SK-N-MC (cell line): ENCODE data around the gene MEIG1.

ENCODE experiments used
- DNase-seq: peaks from one replicate; pipeline ENCODE4 v3.0.0-alpha.2; 2011; ENCODE audit warnings: low read depth, low spot score
- H3K27ac ChIP-seq: fragments of 200-600 bp; sonication (generic); 2 replicates; pipeline ENCODE4 v1.5.1; 2016; ENCODE audit warnings: mixed run types
- H3K36me3 ChIP-seq: fragments of 200-600 bp; sonication (generic); 2 replicates; pipeline ENCODE4 v1.6.1; 2017; ENCODE audit warnings: antibody characterized with exemption, low read length, mixed read lengths; ENCODE audit not compliant: insufficient read depth
- H3K4me3 ChIP-seq: fragments of 200-600 bp; sonication (generic); 2 replicates; pipeline ENCODE4 v1.5.1; 2016
- H3K9ac ChIP-seq: fragments of 200-600 bp; sonication (generic); 2 replicates; pipeline ENCODE4 v1.8.0; 2017; ENCODE audit warnings: mixed run types, mixed read lengths; ENCODE audit not compliant: insufficient read length
- H3K9me3 ChIP-seq: fragments of 200-600 bp; sonication (generic); 2 replicates; pipeline ENCODE4 v1.6.1; 2017; ENCODE audit warnings: low read depth, mild to moderate bottlenecking, antibody characterized with exemption, low read length, moderate library complexity, mixed read lengths
- EZH2 ChIP-seq: fragments of 200-600 bp; sonication (generic); IDR thresholded peaks from one replicate; pipeline ENCODE4 v1.6.1; 2017; ENCODE audit warnings: antibody characterized with exemption
- FOXP2 ChIP-seq: optimal IDR thresholded peaks from 2 replicates; pipeline ENCODE3; 2011; ENCODE audit warnings: mild to moderate bottlenecking, moderate library complexity; ENCODE audit not compliant: insufficient read depth; ENCODE audit errors: extremely low read length, control extremely low read depth
- POLR2AphosphoS5 ChIP-seq: IDR thresholded peaks from 2 replicates; pipeline ENCODE4 v1.6.1; 2012; ENCODE audit warnings: mild to moderate bottlenecking, low read depth, low read length, borderline replicate concordance

MEIG1 gene, protein sequence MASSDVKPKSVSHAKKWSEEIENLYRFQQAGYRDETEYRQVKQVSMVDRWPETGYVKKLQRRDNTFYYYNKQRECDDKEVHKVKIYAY

DNA sequence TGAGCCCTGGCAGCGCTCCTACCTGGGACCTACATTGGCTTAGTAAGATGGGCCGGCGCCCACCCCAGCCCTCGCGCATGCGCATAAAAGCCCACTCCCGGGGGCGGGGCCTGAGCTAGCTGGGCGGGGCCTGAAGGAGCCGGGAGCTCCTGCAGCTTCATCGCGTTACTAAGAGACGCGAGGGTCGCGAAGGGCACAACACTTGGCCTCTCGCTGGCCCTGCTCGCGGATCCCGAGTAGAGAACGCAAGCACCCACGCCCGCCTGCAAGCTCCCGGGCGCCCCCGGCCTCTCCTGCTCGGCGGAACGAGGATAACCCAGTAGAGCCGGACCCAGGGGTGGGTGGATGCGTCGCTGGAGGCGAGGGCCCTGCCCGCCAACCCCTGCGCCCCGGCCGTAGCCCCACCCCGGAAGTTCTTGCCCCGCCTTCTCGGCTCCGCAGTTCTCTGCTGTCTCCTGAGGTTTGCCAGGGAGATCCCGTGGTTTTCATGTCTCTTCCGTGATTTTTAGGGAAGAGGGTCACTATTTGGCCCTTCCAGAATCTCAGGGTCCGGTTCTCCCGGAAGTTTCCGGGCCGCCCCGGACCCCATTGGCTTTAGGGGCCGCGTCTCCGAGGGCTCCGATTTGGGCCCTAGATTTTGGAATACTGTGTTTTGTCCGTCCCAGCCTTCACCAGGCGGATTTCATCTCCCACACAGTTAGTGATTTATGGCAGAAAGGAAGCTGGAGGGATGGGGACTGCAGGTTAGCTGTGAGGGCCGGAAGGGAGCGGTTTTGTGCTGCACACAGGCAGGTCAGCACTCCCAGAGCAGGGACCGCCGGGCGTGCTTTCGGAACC lies at the start of gene MEIG1:
MEIG1 (plus strand) TSS at position 168 of the 837 bp plus-strand sequence. CDS start 7,081 bp downstream, outside the sequence.
- TF ChIP-seq POLR2AphosphoS5 (no peak; the same call in none of the 2 replicates), EZH2 (no peak), FOXP2 (no peak)
- H3K4me3 ChIP-seq = peak within 1 kb of the TSS; percentile 85
- H3K27ac ChIP-seq = peak within 1 kb of the TSS; percentile 94
- no peaks in the 10 kb centered on the region for H3K9me3 ChIP-seq
- H3K36me3 ChIP-seq = no peaks in the 10 kb centered on the region
- no peak for DNase-seq
- H3K9ac ChIP-seq = peak within 1 kb of the TSS; percentile 94

DNA sequence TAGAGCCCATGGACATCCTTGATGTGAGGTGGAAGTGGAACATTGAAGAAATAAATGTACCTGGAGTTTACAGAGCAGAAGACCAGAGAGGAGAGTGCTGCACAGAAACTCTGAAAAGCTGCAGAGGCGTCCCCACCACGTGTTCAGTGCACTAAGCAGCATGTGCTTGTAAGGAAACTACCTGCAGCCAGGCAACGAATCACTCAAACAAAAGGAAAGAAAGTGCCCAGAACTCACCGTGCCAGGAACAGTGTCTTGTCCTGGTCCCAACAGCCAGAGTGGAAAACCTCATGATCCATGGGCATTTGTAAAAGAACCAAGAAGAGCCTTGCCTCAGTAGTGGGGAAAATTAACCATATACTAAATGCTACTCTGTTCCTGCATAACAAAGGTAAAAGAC lies 48.2 kb upstream of the MEIG1 start:
- Histone ChIP-seq H3K9ac (no peak overlapping the region), H3K4me3 (no peak overlapping the region), H3K27ac (no peak overlapping the region), H3K9me3 (no peaks in the 10 kb centered on the region), H3K36me3 (peaks cover 62% of the 10 kb centered on the region)
- no peak for TF ChIP-seq FOXP2
- TF ChIP-seq EZH2 = no peak
- no peak for TF ChIP-seq POLR2AphosphoS5
- no peak for DNase-seq

GRCh38 chr10:14911801-14912200 lies 47.4 kb upstream of the MEIG1 start:
- no peak overlapping the region for H3K4me3 ChIP-seq
- H3K9me3 ChIP-seq = no peaks in the 10 kb centered on the region
- H3K36me3 ChIP-seq = peaks cover 61% of the 10 kb centered on the region
- H3K9ac ChIP-seq = no peak overlapping the region
- DNase-seq = no peak
- TF ChIP-seq EZH2 = no peak
- no peak for TF ChIP-seq FOXP2
- H3K27ac ChIP-seq = no peak overlapping the region

DNA sequence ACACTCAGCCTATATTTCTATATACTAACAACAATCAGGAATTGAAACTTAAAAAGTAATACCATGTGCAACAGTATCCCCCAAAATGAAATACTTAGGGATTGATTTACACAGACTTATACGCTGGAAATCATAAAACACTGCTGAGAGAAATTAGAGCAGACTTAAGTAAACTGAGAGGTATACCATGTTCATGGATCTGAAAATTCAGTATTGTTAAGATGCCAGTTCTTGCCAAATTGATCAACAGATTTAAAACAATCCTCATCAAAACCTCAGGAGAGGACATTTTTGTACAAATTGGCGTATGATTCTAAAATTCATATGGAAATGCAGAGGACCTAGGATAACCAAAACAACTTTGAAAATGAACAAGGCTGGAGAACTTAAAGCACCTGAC lies 42.6 kb upstream of the MEIG1 start:
- H3K27ac ChIP-seq = no peak overlapping the region
- peaks cover 48% of the 10 kb centered on the region for H3K36me3 ChIP-seq
- no peak for TF ChIP-seq FOXP2
- TF ChIP-seq EZH2 = no peak
- no peak for TF ChIP-seq POLR2AphosphoS5
- H3K4me3 ChIP-seq = no peak overlapping the region
- H3K9me3 ChIP-seq = no peaks in the 10 kb centered on the region
- DNase-seq = no peak
- no peak overlapping the region for H3K9ac ChIP-seq

DNA sequence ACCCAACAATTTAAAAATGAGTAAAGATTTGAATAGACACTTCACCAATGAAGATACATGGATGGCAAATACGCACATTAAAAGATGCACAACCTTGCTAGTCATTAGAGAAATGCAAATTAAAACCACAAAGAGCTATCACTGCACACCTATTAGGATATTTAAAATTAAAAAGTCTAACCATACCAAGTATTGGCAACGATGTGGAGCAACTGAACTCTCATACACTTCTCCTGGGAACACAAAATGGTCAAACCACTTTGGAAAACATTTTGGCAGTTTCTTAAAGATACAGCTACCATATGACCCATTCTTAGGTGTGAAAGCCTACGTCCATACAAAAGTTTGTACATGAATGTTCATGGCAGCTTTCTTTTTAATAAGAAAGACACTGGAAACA lies 41.4 kb upstream of the MEIG1 start:
- H3K27ac ChIP-seq = no peak overlapping the region
- H3K9ac ChIP-seq = no peak overlapping the region
- no peaks in the 10 kb centered on the region for H3K9me3 ChIP-seq
- TF ChIP-seq POLR2AphosphoS5 (no peak), EZH2 (no peak), FOXP2 (no peak)
- peaks cover 44% of the 10 kb centered on the region for H3K36me3 ChIP-seq
- H3K4me3 ChIP-seq = no peak overlapping the region
- no peak for DNase-seq

DNA sequence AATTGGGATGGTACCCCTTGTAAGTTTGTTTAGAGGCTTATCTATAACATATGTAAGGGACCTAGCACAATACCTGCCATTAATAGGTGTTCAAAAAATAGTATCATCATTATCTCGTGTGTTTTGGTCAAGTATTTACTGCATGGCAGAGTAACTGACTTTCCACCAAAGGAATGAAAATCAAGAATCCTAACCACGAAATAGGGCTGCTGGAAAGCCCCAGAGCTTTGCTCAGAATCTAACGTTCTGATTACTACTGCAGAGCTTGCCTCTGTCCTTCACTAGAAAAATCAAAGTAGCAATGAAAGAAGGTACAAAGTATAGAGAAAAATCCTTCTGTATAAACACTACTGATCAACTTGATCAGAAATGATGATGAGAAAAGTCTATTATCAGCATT lies 40.2 kb upstream of the MEIG1 start:
- Histone ChIP-seq H3K4me3 (no peak overlapping the region), H3K36me3 (peaks cover 43% of the 10 kb centered on the region)
- no peak for TF ChIP-seq EZH2
- no peak for TF ChIP-seq FOXP2
- no peak for TF ChIP-seq POLR2AphosphoS5

DNA sequence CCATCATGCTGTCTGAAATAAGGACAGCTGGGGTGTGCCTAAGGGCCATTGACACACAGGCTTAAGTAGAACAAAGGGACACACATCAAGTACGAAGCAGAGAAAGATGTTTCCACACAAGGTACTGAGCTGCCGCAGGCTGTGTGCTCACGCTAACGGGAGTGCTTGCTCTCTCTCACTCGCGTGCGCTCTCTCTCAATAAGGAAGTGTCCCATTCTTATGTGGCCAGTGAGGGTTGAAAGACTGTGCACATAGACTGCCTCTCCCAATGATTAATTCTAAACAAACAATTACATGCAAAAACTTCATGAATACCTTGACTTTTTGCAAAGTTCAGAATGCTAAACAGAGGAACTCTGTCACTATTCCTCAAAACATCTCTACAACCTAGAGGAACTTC lies 35.2 kb upstream of the MEIG1 start:
- Histone ChIP-seq H3K4me3 (no peak overlapping the region), H3K36me3 (peaks cover 6% of the 10 kb centered on the region; the same call in 1 of the 2 replicates), H3K9me3 (no peaks in the 10 kb centered on the region), H3K27ac (no peak overlapping the region), H3K9ac (no peak overlapping the region)
- TF ChIP-seq POLR2AphosphoS5 = no peak
- TF ChIP-seq EZH2 = no peak
- no peak for TF ChIP-seq FOXP2
- DNase-seq = no peak

More for the DNA sequence above, 40.2 kb upstream of the MEIG1 start:
- Histone ChIP-seq H3K9me3 (no peaks in the 10 kb centered on the region), H3K9ac (no peak overlapping the region), H3K27ac (no peak overlapping the region)
- DNase-seq = no peak

DNA sequence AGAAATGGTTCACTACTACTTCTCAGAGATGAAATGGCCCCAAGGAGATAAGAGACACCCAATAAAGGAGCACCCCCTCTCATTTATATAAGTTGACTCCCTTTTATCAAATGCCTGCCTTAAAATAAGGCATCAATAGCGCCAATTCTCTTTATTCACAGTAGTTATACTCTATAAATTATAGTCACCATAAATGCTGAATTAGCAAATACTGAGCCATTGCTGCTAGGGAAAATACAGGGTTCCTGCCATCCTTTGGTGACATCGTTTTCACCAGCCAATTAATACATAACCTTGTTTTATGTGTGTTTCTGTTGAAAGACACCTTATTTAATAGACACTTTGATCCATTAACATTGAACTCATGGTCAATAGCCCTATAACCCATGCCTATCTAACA lies 33.9 kb upstream of the MEIG1 start:
- TF ChIP-seq EZH2 (no peak), POLR2AphosphoS5 (no peak), FOXP2 (no peak)
- DNase-seq = no peak
- no peaks in the 10 kb centered on the region for H3K36me3 ChIP-seq
- no peaks in the 10 kb centered on the region for H3K9me3 ChIP-seq
- H3K4me3 ChIP-seq = no peak overlapping the region
- H3K9ac ChIP-seq = no peak overlapping the region
- H3K27ac ChIP-seq = no peak overlapping the region

DNA sequence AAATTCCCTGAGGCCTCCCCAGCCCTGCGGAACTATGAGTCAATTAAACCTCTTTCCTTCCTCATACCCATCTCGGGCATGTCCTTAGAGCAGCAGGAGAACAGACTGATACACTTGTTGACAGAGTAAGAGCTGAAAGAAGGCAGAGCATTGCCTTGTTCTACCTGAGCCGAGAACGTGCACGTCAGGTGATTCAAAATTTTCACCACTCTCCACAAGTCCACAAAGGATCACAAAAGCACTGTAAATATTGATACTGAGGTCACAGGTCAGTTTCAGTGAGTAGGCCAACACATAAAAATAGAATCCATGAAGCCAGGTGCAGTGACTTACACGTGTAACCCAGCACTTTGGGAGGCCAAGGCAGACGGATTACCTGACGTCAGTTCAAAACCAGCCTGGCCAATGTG lies 33.1 kb upstream of the MEIG1 start:
- TF ChIP-seq EZH2 (no peak), POLR2AphosphoS5 (no peak), FOXP2 (no peak)
- no peak overlapping the region for H3K27ac ChIP-seq
- DNase-seq = no peak
- H3K4me3 ChIP-seq = no peak overlapping the region
- H3K9me3 ChIP-seq = no peaks in the 10 kb centered on the region
- H3K9ac ChIP-seq = no peak overlapping the region
- H3K36me3 ChIP-seq = no peaks in the 10 kb centered on the region
